Measurements from ENCODE around the gene MCOLN3.
"Not testable (repeated sequence)": the region's sequence is repeated elsewhere in the genome, so short reads cannot be mapped to it uniquely, and the experiment has no call there.

MCOLN3 gene

DNA sequence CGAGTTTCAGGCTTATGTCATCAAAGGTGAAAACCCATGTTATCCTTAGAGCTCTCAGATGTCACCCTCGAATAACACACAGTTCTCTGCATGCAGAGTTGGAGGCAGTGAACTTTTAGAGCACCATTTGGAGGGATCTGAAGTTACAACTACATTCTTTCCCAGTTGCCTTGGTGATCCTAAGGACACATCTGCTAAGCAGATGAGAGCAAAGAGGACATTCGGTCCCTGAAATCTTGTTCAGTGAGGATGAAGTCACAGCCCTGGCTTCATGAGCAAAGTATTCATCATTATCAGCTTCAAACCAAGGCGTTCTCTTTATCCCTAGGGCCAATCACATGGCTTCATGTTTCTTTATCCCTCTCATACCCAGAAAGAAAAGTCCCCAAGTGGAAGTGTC is 28.3 kb downstream of the MCOLN3 start:
- Histone ChIP-seq H3K79me2 (ENCODE audit: control insufficient read depth, low read length) (no peaks in the 10 kb centered on the region), H3F3A (ENCODE audit: control insufficient read depth, insufficient read depth) (no peaks in the 10 kb centered on the region), H3K4me3 (ENCODE audit: low read length) (no peak overlapping the region), H3K9me2 (replicated peaks; ENCODE audit: control insufficient read depth, low read length) (no peaks in the 10 kb centered on the region), H3K4me2 (ENCODE audit: low read length) (no peak overlapping the region), H3K27me3 (ENCODE audit: control insufficient read depth, low read length) (peaks cover 4% of the 10 kb centered on the region; the same call in 1 of the 2 replicates), H4K20me1 (ENCODE audit: control insufficient read depth, insufficient read depth, low read depth, low read length) (no peaks in the 10 kb centered on the region), H3K27ac (ENCODE audit: low read depth, low read length) (no peak overlapping the region), H3K9me3 (ENCODE audit: control insufficient read depth, insufficient read depth, low read length) (no peaks in the 10 kb centered on the region), H3K36me3 (ENCODE audit: control insufficient read depth, low read length) (no peaks in the 10 kb centered on the region), H3K4me1 (ENCODE audit: control insufficient read depth, low read length) (no peaks in the 10 kb centered on the region)
- TF ChIP-seq, protein P1, sequence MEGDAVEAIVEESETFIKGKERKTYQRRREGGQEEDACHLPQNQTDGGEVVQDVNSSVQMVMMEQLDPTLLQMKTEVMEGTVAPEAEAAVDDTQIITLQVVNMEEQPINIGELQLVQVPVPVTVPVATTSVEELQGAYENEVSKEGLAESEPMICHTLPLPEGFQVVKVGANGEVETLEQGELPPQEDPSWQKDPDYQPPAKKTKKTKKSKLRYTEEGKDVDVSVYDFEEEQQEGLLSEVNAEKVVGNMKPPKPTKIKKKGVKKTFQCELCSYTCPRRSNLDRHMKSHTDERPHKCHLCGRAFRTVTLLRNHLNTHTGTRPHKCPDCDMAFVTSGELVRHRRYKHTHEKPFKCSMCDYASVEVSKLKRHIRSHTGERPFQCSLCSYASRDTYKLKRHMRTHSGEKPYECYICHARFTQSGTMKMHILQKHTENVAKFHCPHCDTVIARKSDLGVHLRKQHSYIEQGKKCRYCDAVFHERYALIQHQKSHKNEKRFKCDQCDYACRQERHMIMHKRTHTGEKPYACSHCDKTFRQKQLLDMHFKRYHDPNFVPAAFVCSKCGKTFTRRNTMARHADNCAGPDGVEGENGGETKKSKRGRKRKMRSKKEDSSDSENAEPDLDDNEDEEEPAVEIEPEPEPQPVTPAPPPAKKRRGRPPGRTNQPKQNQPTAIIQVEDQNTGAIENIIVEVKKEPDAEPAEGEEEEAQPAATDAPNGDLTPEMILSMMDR (IDR thresholded peaks at IDR 0.05; ENCODE audit: low read depth, low read length, poor library complexity, severe bottlenecking) = no peak
- TF ChIP-seq EZH2phosphoT487 (IDR thresholded peaks at IDR 0.05; ENCODE audit: borderline replicate concordance, low read length) = no peak

DNA sequence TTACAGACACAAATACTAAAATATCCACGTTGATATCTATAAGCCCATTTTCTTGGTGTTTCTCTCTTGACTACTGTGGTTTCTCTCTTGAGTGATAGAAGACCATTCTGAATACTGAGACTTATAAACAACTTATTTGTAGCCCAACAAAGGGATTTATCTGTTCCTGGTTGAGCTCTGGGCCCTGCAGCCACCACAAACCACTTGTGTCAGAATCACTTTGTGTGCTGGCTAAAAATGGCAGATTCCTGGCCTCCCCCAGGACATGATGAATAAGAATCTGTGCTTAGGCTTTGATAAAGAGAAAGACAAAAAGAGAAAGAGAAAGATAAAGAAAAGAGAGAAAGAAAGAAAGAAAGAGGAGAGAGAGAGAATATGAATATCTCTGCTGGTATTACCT is 32.5 kb downstream of the MCOLN3 start:
- Histone ChIP-seq H3K4me2 (ENCODE audit: low read length) (no peak overlapping the region), H3K9me2 (replicated peaks; ENCODE audit: control insufficient read depth, low read length) (no peaks in the 10 kb centered on the region), H3K79me2 (ENCODE audit: control insufficient read depth, low read length) (no peaks in the 10 kb centered on the region), H3K9me3 (ENCODE audit: control insufficient read depth, insufficient read depth, low read length) (no peaks in the 10 kb centered on the region), H3K4me3 (ENCODE audit: low read length) (no peak overlapping the region), H3F3A (ENCODE audit: control insufficient read depth, insufficient read depth) (no peaks in the 10 kb centered on the region), H3K36me3 (ENCODE audit: control insufficient read depth, low read length) (no peaks in the 10 kb centered on the region), H3K27ac (ENCODE audit: low read depth, low read length) (no peak overlapping the region), H4K20me1 (ENCODE audit: control insufficient read depth, insufficient read depth, low read depth, low read length) (no peaks in the 10 kb centered on the region), H3K27me3 (ENCODE audit: control insufficient read depth, low read length) (no peaks in the 10 kb centered on the region), H3K4me1 (ENCODE audit: control insufficient read depth, low read length) (no peaks in the 10 kb centered on the region)
- TF ChIP-seq, protein P1 (IDR thresholded peaks at IDR 0.05; ENCODE audit: low read depth, low read length, poor library complexity, severe bottlenecking) = no peak
- TF ChIP-seq EZH2phosphoT487 (IDR thresholded peaks at IDR 0.05; ENCODE audit: borderline replicate concordance, low read length) = no peak

DNA sequence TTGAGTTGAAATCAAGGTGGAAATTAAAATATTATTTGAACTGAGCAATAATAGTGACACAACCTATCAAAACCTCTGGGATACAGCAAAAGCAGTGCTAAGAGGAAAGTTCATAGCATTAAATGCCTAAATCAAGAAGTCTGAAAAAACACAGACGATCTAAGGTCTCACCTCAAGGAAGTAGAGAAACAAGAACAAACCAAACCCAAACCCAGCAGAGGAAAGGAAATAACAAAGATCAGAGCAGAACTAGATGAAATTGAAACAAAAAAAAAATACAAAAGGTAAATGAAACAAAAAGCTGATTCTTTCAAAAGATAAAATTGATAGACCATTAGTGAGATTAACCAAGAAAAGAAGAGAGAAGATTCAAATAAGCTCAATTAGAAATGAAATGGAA is 42.7 kb downstream of the MCOLN3 start:
- not testable (repeated sequence) for H3K4me2 ChIP-seq (ENCODE audit: low read length); H3K9me3 ChIP-seq (ENCODE audit: control insufficient read depth, insufficient read depth, low read length); H3K27me3 ChIP-seq (ENCODE audit: control insufficient read depth, low read length); H3F3A ChIP-seq (ENCODE audit: control insufficient read depth, insufficient read depth); H3K27ac ChIP-seq (ENCODE audit: low read depth, low read length); H3K4me3 ChIP-seq (ENCODE audit: low read length); H3K9me2 ChIP-seq (replicated peaks; ENCODE audit: control insufficient read depth, low read length); H3K36me3 ChIP-seq (ENCODE audit: control insufficient read depth, low read length); H3K79me2 ChIP-seq (ENCODE audit: control insufficient read depth, low read length); H4K20me1 ChIP-seq (ENCODE audit: control insufficient read depth, insufficient read depth, low read depth, low read length); H3K4me1 ChIP-seq (ENCODE audit: control insufficient read depth, low read length)

DNA sequence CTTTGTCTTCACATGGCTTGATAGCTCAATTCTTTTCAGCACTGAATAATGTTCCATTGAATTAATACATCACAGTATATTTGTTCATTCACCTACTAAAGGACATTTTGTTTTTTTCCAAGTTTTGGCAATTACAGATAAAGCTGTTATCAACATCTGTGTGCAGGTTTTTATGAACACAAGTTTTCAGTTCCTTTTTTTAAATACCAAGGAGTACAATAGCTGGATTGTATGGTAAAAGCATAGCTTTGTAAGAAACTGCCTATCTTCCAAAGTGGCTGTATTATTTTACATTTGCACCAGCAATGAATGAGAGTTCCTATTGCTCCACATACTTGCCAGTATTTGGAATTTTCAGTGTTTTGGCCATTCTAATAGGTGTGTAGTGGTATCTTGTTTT is 46.6 kb downstream of the MCOLN3 start:
- H4K20me1 ChIP-seq (ENCODE audit: control insufficient read depth, insufficient read depth, low read depth, low read length) = no peaks in the 10 kb centered on the region
- peaks cover 22% of the 10 kb centered on the region for H3K4me1 ChIP-seq (ENCODE audit: control insufficient read depth, low read length)
- H3K4me3 ChIP-seq (ENCODE audit: low read length) = no peak overlapping the region
- no peaks in the 10 kb centered on the region; the same call in 1 of the 2 replicates for H3K9me3 ChIP-seq (ENCODE audit: control insufficient read depth, insufficient read depth, low read length)
- no peaks in the 10 kb centered on the region for H3K9me2 ChIP-seq (replicated peaks; ENCODE audit: control insufficient read depth, low read length)
- no peak overlapping the region for H3K27ac ChIP-seq (ENCODE audit: low read depth, low read length)
- peaks cover 15% of the 10 kb centered on the region for H3K27me3 ChIP-seq (ENCODE audit: control insufficient read depth, low read length)
- H3K4me2 ChIP-seq (ENCODE audit: low read length) = no peak overlapping the region
- no peak for TF ChIP-seq EZH2phosphoT487 (IDR thresholded peaks at IDR 0.05; ENCODE audit: borderline replicate concordance, low read length)
- TF ChIP-seq, protein P1 (IDR thresholded peaks at IDR 0.05; ENCODE audit: low read depth, low read length, poor library complexity, severe bottlenecking) = no peak
- peaks cover 1% of the 10 kb centered on the region for H3K79me2 ChIP-seq (ENCODE audit: control insufficient read depth, low read length)
- no peaks in the 10 kb centered on the region for H3K36me3 ChIP-seq (ENCODE audit: control insufficient read depth, low read length)
- peaks cover 14% of the 10 kb centered on the region for H3F3A ChIP-seq (ENCODE audit: control insufficient read depth, insufficient read depth)
